ENCODE measurements around the gene TSPAN18. TPM values are rescaled to one million over a fixed set of nuclear protein-coding genes. Genes with fewer than 3 reads are reported as not detected.

Gene TSPAN18
- total RNA-seq, 1 experiment from 2014 or later, result 31.5 TPM

- Histone ChIP-seq H3K36me3 (no peaks in the 10 kb centered on the region), H3K9me3 (replicated peaks) (no peaks in the 10 kb centered on the region), H3K4me3 (no peak overlapping the region), H3K27me3 (no peaks in the 10 kb centered on the region), H3K4me1 (peaks cover 45% of the 10 kb centered on the region), H3K27ac (0 out of 2 replicates have a peak overlapping the region, but pooled peaks have one; percentile 5)
- no peak for DNase-seq
Measured at GRCh38 chr11:44885919-44886789, 159.4 kb downstream of the TSPAN18 start.

- Histone ChIP-seq H3K4me1 (peaks cover 45% of the 10 kb centered on the region), H3K27me3 (no peaks in the 10 kb centered on the region), H3K4me3 (no peak overlapping the region), H3K36me3 (no peaks in the 10 kb centered on the region), H3K27ac (peak overlapping the region; percentile 67), H3K9me3 (replicated peaks) (no peaks in the 10 kb centered on the region)
- peak in 1 of 2 experiments; percentile 38 for DNase-seq
Measured at GRCh38 chr11:44886790-44887140, 160.0 kb downstream of the TSPAN18 start.

- Histone ChIP-seq H3K4me1 (peaks cover 48% of the 10 kb centered on the region), H3K27me3 (no peaks in the 10 kb centered on the region), H3K4me3 (no peak overlapping the region), H3K9me3 (replicated peaks) (no peaks in the 10 kb centered on the region), H3K27ac (peak overlapping the region; percentile 67), H3K36me3 (no peaks in the 10 kb centered on the region)
- peak; percentile 78 to 90 for DNase-seq
Measured at GRCh38 chr11:44887636-44888035, 160.9 kb downstream of the TSPAN18 start.

DNA sequence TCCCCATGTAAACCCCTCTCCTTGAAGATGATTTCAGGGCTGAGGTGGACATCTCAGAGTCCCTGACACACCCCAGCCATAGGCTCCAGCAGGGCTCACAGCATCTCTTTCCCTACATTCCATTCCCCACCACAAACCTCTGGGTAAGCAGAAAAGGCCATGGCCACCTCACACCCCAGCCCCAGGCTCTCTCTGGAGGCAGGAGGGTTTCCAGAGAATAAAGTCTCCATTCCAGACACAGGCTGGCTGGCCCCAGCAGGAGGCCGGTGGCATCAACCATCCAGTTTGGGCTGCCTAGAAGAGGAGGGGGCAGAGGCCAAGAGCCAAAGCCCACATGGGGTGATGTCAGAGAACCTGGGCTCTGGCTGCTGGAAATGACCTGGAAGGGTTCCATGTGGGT lies 162.5 kb downstream of the TSPAN18 start:
- peak; percentile 45 to 52 for DNase-seq
- H3K27me3 ChIP-seq, result no peaks in the 10 kb centered on the region
- H3K4me1 ChIP-seq, result peaks cover 62% of the 10 kb centered on the region
- peak overlapping the region; percentile 67; the same call in 1 of the 2 replicates for H3K27ac ChIP-seq
- no peaks in the 10 kb centered on the region for H3K9me3 ChIP-seq (replicated peaks)
- no peak overlapping the region for H3K4me3 ChIP-seq
- H3K36me3 ChIP-seq, result no peaks in the 10 kb centered on the region

- Histone ChIP-seq H3K9me3 (replicated peaks) (no peaks in the 10 kb centered on the region; the same call in 1 of the 2 replicates), H3K27ac (no peak overlapping the region), H3K36me3 (no peaks in the 10 kb centered on the region)
Measured at GRCh38 chr11:44892843-44893242, 166.1 kb downstream of the TSPAN18 start.

DNA sequence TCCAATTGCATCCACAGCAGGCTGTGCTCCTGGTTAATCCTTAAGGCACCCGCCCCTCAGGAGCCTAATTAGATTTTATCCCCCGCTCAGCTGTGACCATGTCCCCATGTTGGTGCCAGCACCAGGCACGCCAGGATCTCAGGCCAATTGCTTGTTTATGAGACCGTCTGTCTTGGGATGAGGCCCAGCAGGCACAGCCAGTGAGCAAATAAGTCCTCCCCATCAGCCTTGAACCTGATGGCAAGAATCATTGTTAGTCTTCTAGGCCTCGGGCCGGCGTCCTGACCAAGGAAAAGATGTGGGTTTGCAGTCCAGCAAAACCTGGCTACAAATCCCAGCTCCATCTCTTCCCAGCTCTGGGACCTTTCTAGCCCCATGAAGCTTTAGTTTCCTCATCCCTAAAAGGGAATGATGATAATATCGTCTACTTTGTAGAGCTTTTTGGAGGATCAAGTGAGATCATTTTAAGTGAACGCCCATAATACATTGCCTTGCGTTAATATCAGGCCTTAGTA lies 166.6 kb downstream of the TSPAN18 start:
- H3K9me3 ChIP-seq (replicated peaks), result no peaks in the 10 kb centered on the region; the same call in 1 of the 2 replicates
- no peak overlapping the region for H3K4me3 ChIP-seq
- H3K27me3 ChIP-seq, result no peaks in the 10 kb centered on the region
- no peaks in the 10 kb centered on the region for H3K36me3 ChIP-seq
- peak overlapping the region; percentile 19; the same call in 1 of the 2 replicates for H3K27ac ChIP-seq
- H3K4me1 ChIP-seq, result peaks cover 32% of the 10 kb centered on the region
- DNase-seq, result peak; percentile 78 to 83

More at GRCh38 chr11:44892843-44893242, 166.1 kb downstream of the TSPAN18 start:
- DNase-seq, result no peak
- no peaks in the 10 kb centered on the region for H3K27me3 ChIP-seq
- no peak overlapping the region for H3K4me3 ChIP-seq
- H3K4me1 ChIP-seq, result peaks cover 35% of the 10 kb centered on the region

- peak overlapping the region; percentile 19; the same call in 1 of the 2 replicates for H3K27ac ChIP-seq
- no peak overlapping the region for H3K4me3 ChIP-seq
- peaks cover 26% of the 10 kb centered on the region for H3K4me1 ChIP-seq
- no peaks in the 10 kb centered on the region for H3K36me3 ChIP-seq
- peak; percentile 88 to 92 for DNase-seq
- H3K9me3 ChIP-seq (replicated peaks), result no peaks in the 10 kb centered on the region; the same call in 1 of the 2 replicates
- no peaks in the 10 kb centered on the region for H3K27me3 ChIP-seq
Measured at GRCh38 chr11:44893846-44894617, 167.3 kb downstream of the TSPAN18 start.

GRCh38 chr11:44899959-44900358 lies 173.2 kb downstream of the TSPAN18 start:
- Histone ChIP-seq H3K27ac (no peak overlapping the region), H3K27me3 (no peaks in the 10 kb centered on the region), H3K36me3 (no peaks in the 10 kb centered on the region), H3K4me1 (peaks cover 13% of the 10 kb centered on the region), H3K9me3 (replicated peaks) (no peaks in the 10 kb centered on the region; the same call in 1 of the 2 replicates), H3K4me3 (no peak overlapping the region)
- DNase-seq, result peak; percentile 63 to 78

DNA sequence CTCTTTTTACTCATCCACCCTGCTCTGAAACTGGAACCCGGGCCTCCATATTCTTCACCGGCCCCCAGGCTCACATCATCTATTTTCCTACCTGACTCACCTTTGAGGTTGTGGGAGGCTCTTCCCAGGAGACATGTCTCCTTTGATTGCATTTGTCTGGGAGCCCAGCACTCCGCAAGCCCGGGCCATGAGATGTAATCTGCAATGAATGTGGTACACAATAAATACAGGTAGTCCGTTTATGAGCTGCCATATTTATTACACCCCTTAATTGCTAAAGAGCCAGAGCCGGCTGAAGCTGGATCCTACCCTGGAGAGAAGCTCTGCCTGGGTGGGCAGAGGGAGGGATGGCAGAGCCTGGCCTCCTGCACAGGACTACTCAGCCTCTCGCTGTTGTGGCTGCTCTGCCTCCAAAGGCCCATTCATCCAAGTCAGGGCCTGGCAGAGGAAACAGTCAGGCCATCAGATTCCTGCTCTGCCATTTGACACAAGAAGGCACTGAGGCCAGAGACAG lies 174.4 kb downstream of the TSPAN18 start:
- no peaks in the 10 kb centered on the region; the same call in 1 of the 2 replicates for H3K9me3 ChIP-seq (replicated peaks)

GRCh38 chr11:44901786-44902185 lies 175.0 kb downstream of the TSPAN18 start:
- no peaks in the 10 kb centered on the region for H3K36me3 ChIP-seq
- H3K27ac ChIP-seq, result no peak overlapping the region
- DNase-seq, result no peak
- H3K9me3 ChIP-seq (replicated peaks), result no peaks in the 10 kb centered on the region; the same call in 1 of the 2 replicates
- no peak overlapping the region for H3K4me3 ChIP-seq
- peaks cover 18% of the 10 kb centered on the region for H3K4me1 ChIP-seq
- no peaks in the 10 kb centered on the region for H3K27me3 ChIP-seq

More for the DNA sequence above, 174.4 kb downstream of the TSPAN18 start:
- H3K27me3 ChIP-seq, result no peaks in the 10 kb centered on the region
- H3K27ac ChIP-seq, result no peak overlapping the region
- DNase-seq, result no peak
- H3K4me1 ChIP-seq, result peaks cover 18% of the 10 kb centered on the region
- no peaks in the 10 kb centered on the region for H3K36me3 ChIP-seq
- H3K4me3 ChIP-seq, result no peak overlapping the region

DNA sequence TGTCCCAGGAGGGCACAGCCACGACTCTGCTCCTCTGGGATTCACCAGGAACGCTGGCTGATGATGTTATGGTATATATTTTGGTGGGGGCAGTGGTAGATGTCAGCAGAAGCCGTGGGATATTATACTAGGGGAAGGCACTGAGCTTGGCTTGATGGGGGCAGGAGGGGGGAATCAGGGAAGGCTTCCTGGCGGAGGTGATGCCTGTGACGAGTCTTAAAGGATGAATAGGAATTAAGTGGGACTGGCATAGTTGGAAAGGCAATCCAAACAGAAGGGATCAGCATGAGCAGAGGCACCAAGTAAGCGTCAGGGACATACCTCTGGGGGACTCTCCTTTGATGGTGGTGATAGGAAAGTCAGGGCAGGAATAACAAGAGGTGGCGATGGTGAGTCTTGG lies 176.3 kb downstream of the TSPAN18 start:
- Histone ChIP-seq H3K4me3 (no peak overlapping the region), H3K36me3 (no peaks in the 10 kb centered on the region), H3K4me1 (peaks cover 16% of the 10 kb centered on the region), H3K27me3 (no peaks in the 10 kb centered on the region), H3K9me3 (replicated peaks) (no peaks in the 10 kb centered on the region; the same call in 1 of the 2 replicates), H3K27ac (no peak overlapping the region)
- DNase-seq, result no peak

- Histone ChIP-seq H3K4me3 (no peak overlapping the region), H3K4me1 (peaks cover 16% of the 10 kb centered on the region)
Measured at GRCh38 chr11:44903518-44903917, 176.8 kb downstream of the TSPAN18 start.

GRCh38 chr11:44904261-44905020 lies 177.7 kb downstream of the TSPAN18 start:
- DNase-seq, result peak; percentile 65 to 79
- H3K9me3 ChIP-seq (replicated peaks), result no peaks in the 10 kb centered on the region
- no peak overlapping the region for H3K27ac ChIP-seq
- H3K4me3 ChIP-seq, result no peak overlapping the region
- peaks cover 16% of the 10 kb centered on the region for H3K4me1 ChIP-seq
- H3K27me3 ChIP-seq, result no peaks in the 10 kb centered on the region
- no peaks in the 10 kb centered on the region for H3K36me3 ChIP-seq

More at GRCh38 chr11:44903518-44903917, 176.8 kb downstream of the TSPAN18 start:
- no peaks in the 10 kb centered on the region for H3K36me3 ChIP-seq
- H3K27me3 ChIP-seq, result no peaks in the 10 kb centered on the region
- no peak overlapping the region for H3K27ac ChIP-seq
- no peaks in the 10 kb centered on the region for H3K9me3 ChIP-seq (replicated peaks)
- no peak for DNase-seq

Measured in SJCRH30 (cell line).